Skeletal muscle satellite cell (primary cell): ENCODE results near the gene NAB2.
"Not testable (repeated sequence)": the region's sequence is repeated elsewhere in the genome, so short reads cannot be mapped to it uniquely, and the experiment has no call there.

Experiments used
- H3K27me3 ChIP-seq: 2 replicates; pipeline ENCODE4 v1.7.0; 2013; ENCODE audit warnings: low read length; ENCODE audit not compliant: control insufficient read depth, insufficient read depth
- H3K36me3 ChIP-seq: 2 replicates; pipeline ENCODE4 v1.7.0; 2013; ENCODE audit warnings: mild to moderate bottlenecking, control low read depth, low read length; ENCODE audit not compliant: insufficient read depth
- H3K4me1 ChIP-seq: 2 replicates; pipeline ENCODE4 v1.7.0; 2013; ENCODE audit warnings: low read length; ENCODE audit not compliant: control insufficient read depth, insufficient read depth
- H3K4me2 ChIP-seq: 2 replicates; pipeline ENCODE4 v1.7.0; 2013; ENCODE audit warnings: mild to moderate bottlenecking, low read length
- H3K4me3 ChIP-seq: 2 replicates; pipeline ENCODE4 v1.7.0; 2013; ENCODE audit warnings: low read length
- H3K9ac ChIP-seq: 2 replicates; pipeline ENCODE4 v1.7.0; 2013; ENCODE audit warnings: mild to moderate bottlenecking, low read depth, low read length, moderate library complexity
- H3K9me3 ChIP-seq: replicated peaks from 2 replicates; pipeline ENCODE4 v1.7.0; 2013; ENCODE audit warnings: mild to moderate bottlenecking, control low read depth, low read length

The NAB2 gene

DNA sequence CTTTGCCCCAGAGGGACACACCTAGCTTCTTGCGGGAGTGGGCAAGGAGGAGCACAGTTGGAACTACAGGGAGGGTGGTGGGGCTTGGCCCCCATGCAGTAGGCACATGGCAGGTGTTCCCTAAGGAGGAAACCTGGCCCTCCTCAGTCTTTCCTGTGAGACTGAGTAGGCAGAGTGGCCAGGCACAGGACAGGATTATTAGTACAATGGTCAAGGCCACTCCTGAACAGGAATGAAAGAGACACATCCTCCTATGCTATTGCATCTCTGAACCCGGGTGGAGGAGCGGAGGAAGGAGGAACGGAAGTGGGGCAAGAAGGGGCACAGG, 39.8 kb upstream of the NAB2 start:
- Histone ChIP-seq H3K9me3 (no peaks in the 10 kb centered on the region), H3K36me3 (no peaks in the 10 kb centered on the region), H3K9ac (no peak overlapping the region), H3K4me1 (no peaks in the 10 kb centered on the region), H3K4me3 (no peak overlapping the region), H3K27me3 (peaks cover 30% of the 10 kb centered on the region), H3K4me2 (no peak overlapping the region)

DNA sequence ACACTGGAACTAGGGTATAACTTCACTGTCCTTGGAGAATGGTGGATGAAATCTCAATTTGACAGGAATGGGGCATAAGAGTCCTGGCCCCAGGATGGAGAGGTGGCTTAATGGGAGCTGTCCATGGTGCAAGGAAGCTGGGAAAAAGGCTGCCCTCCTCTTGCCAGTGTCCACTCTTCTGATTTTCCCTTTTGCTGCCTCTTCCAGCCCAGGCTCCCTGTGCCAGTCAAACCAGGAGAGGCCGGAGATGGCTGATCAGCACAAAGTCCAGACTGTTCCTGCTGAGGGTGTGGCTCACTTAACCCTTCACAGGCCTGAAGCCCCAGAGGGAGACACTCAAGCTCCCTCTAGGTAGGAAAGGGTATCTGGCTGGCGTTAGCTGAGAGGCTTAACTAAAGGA, 39.0 kb upstream of the NAB2 start, which contains the start of gene MYO1A:
MYO1A (minus strand) TSS at position 240 of the 400 bp plus-strand sequence. CDS start 1,806 bp downstream, outside the sequence.
- no peak within 1 kb of the TSS for H3K4me3 ChIP-seq
- no peaks in the 10 kb centered on the region for H3K36me3 ChIP-seq
- no peak within 1 kb of the TSS for H3K9ac ChIP-seq
- H3K27me3 ChIP-seq = peaks cover 28% of the 10 kb centered on the region
- no peaks in the 10 kb centered on the region for H3K9me3 ChIP-seq
- H3K4me1 ChIP-seq = no peaks in the 10 kb centered on the region
- H3K4me2 ChIP-seq = no peak within 1 kb of the TSS

GRCh38 chr12:57051011-57051410, 37.9 kb upstream of the NAB2 start:
- Histone ChIP-seq H3K9ac (no peak overlapping the region), H3K4me1 (no peaks in the 10 kb centered on the region), H3K9me3 (no peaks in the 10 kb centered on the region), H3K27me3 (peaks cover 19% of the 10 kb centered on the region), H3K36me3 (no peaks in the 10 kb centered on the region), H3K4me3 (no peak overlapping the region), H3K4me2 (no peak overlapping the region)

- not testable (repeated sequence) for H3K36me3 ChIP-seq, H3K9ac ChIP-seq
Observed at GRCh38 chr12:57053146-57053545, 35.8 kb upstream of the NAB2 start.

DNA sequence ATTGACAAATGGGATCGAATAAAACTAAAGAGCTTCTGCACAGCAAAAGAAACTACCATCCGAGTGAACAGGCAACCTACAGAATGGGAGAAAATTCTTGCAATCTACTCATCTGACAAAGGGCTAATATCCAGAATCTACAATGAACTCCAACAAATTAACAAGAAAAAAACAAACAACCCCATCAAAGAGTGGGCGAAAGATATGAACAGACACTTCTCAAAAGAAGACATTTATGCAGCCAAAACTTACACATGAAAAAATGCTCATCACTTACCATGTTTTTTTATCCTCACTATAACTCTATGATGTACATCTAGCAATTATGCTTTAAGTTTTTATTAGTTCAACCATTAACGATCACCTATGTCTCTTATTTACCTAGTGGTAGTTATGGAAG, 35.0 kb upstream of the NAB2 start:
- H3K9ac ChIP-seq, H3K4me1 ChIP-seq, H3K27me3 ChIP-seq, H3K4me3 ChIP-seq, H3K9me3 ChIP-seq, H3K4me2 ChIP-seq: not testable (repeated sequence)
- peaks cover 12% of the 10 kb centered on the region for H3K36me3 ChIP-seq

More at GRCh38 chr12:57053146-57053545, 35.8 kb upstream of the NAB2 start:
- H3K4me2 ChIP-seq, H3K4me3 ChIP-seq, H3K27me3 ChIP-seq, H3K9me3 ChIP-seq, H3K4me1 ChIP-seq: not testable (repeated sequence)

DNA sequence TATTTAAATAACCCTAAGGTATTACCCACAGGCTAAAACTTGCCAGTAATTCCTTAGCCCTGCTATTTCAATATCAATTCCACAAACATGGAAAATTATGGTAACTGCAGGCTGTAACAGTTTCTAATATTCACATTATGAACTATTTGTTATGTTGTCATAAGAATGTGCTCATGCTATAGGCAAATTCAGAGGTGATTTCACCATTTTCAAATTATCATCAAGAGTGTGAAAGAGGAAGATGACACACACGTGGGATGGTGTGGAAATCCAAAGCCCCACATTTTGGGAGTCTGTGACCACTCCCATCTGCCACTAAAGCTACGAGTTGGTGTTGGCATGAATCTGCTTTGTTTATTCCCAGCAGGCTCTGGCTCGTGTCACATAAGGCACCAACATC, 33.1 kb upstream of the NAB2 start:
- no peaks in the 10 kb centered on the region for H3K9me3 ChIP-seq
- H3K9ac ChIP-seq = no peak overlapping the region
- H3K36me3 ChIP-seq = peaks cover 30% of the 10 kb centered on the region
- no peak overlapping the region for H3K4me2 ChIP-seq
- no peaks in the 10 kb centered on the region for H3K4me1 ChIP-seq
- no peak overlapping the region for H3K4me3 ChIP-seq
- peaks cover 4% of the 10 kb centered on the region for H3K27me3 ChIP-seq

DNA sequence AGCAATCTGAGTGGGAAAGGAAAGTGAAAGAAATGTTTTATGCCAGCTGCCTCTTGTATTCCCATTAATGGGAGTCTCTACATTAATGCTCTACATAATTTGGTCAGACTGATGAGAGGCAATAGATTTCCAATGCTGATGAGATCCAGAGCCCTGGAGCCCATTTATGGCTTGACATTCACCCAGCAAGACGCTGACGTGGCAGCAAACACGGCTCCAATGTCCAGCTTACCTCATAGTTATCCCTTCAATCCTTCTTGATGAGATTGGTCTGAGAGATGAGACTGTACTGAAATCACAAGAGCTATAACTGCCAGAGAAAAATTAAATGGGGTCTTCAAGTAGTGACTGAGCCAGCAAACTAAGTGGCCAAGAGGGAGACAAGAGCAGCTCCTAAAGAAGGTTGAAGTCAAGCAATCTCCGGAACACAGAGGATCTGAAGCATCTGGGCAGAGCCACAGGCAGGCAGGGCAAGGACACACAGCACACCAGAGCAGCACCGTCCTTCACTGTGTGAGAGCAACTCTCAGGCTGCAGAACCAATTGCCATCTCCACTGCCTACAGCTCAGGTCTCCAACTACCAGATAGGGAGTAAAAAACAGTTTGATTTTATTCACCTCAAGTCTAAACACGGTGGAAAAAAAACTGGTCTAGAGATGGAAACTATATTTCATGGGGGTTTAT, 31.7 kb upstream of the NAB2 start:
- Histone ChIP-seq H3K4me3 (no peak overlapping the region), H3K4me2 (no peak overlapping the region), H3K9me3 (no peaks in the 10 kb centered on the region), H3K27me3 (no peaks in the 10 kb centered on the region), H3K4me1 (no peaks in the 10 kb centered on the region), H3K9ac (no peak overlapping the region), H3K36me3 (peaks cover 32% of the 10 kb centered on the region)

- no peak overlapping the region for H3K4me2 ChIP-seq
- H3K4me3 ChIP-seq = no peak overlapping the region
- no peaks in the 10 kb centered on the region for H3K27me3 ChIP-seq
- no peak overlapping the region for H3K9ac ChIP-seq
- no peaks in the 10 kb centered on the region for H3K9me3 ChIP-seq
- no peaks in the 10 kb centered on the region for H3K4me1 ChIP-seq
- H3K36me3 ChIP-seq = peaks cover 40% of the 10 kb centered on the region
Observed at GRCh38 chr12:57058454-57058853, 30.5 kb upstream of the NAB2 start.

DNA sequence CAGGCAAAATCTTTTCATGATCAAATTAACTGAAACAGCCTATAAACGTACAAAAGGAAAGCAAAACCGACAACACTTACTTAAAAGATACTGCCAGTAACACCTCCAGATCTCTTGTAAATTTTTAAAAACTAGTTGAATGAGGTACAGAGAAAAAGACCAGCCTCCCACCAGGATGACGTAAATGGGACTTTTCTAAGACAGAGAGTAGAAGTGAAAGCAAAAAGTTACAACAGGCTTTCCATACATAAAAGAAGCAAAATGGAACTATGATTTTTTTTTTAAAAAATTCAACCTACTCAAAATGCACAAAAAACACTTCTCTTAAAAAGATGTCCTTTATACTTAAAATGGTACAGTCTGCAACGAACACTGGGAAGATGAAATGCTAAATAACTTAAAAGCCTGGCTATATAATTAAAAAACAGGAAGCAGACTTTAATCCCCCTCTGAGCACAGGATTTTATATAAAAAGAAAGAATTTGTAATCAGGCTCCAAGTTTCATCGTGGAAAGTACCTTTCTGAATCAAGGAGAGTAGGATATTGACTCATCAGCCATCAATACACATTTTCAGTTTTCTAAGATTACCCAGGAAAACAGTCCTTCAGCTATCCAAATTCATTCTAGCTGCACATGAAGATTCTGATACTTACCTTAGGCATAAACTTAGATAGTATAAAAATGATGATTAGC, 24.8 kb upstream of the NAB2 start:
- H3K4me1 ChIP-seq = no peaks in the 10 kb centered on the region
- H3K9ac ChIP-seq = no peak overlapping the region
- H3K4me2 ChIP-seq = no peak overlapping the region
- H3K27me3 ChIP-seq = no peaks in the 10 kb centered on the region
- no peaks in the 10 kb centered on the region for H3K9me3 ChIP-seq
- H3K4me3 ChIP-seq = no peak overlapping the region
- peaks cover 37% of the 10 kb centered on the region for H3K36me3 ChIP-seq

GRCh38 chr12:57066245-57066644, 22.7 kb upstream of the NAB2 start:
- Histone ChIP-seq H3K9me3 (no peaks in the 10 kb centered on the region), H3K36me3 (peaks cover 36% of the 10 kb centered on the region), H3K4me3 (no peak overlapping the region), H3K9ac (no peak overlapping the region), H3K27me3 (no peaks in the 10 kb centered on the region), H3K4me1 (peaks cover 4% of the 10 kb centered on the region), H3K4me2 (no peak overlapping the region)

DNA sequence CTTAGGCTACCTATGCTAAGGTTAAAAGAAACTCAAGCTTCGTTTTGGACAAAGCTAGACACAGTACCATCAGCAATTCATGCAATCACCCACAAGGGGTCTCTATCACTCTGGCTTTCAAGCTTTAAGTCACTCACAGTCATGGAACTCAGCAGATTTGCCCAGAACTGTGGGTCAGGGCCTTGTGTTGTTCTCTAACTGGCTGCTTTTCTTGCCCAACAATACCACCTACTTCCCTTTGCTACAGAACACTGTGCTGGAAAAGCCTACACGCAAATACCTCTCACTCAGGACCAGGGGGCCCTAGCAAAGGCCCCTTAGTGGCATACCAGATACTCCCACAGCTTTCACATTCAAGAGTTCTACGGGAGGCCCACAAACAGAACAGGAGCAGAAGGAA, 19.4 kb upstream of the NAB2 start:
- Histone ChIP-seq H3K4me1 (peaks cover 4% of the 10 kb centered on the region), H3K27me3 (no peaks in the 10 kb centered on the region), H3K9me3 (no peaks in the 10 kb centered on the region), H3K36me3 (peaks cover 31% of the 10 kb centered on the region), H3K9ac (peak overlapping the region; percentile 64), H3K4me2 (peak overlapping the region; percentile 35), H3K4me3 (no peak overlapping the region)

DNA sequence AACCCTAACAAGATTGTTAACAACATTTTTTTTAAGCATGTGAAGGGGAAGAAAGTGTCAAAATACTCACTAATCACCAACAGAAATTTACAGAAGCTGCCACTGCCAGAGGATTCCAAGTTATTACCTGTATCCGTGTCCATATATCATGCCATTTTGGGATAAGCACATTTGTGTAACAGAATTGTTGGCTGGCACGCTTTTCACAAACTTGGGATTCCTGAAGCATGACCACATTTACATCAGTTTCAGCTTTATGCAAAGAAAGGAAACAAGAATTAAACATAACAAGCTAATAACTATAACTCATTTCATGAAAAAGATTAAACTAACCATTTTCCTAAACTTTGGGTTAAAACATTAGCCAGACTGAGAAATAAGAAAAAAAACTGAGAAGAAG, 16.3 kb upstream of the NAB2 start:
- H3K4me1 ChIP-seq = peaks cover 9% of the 10 kb centered on the region
- peaks cover 27% of the 10 kb centered on the region for H3K36me3 ChIP-seq
- peak overlapping the region; percentile 4 for H3K4me2 ChIP-seq
- no peaks in the 10 kb centered on the region for H3K9me3 ChIP-seq
- no peak overlapping the region for H3K4me3 ChIP-seq
- no peak overlapping the region for H3K9ac ChIP-seq
- H3K27me3 ChIP-seq = no peaks in the 10 kb centered on the region
